GM12872 (cell line): ENCODE data around the gene XKR8.

Experiments used
- TF ChIP-seq, protein P1 (sequence below): IDR thresholded peaks from 3 replicates; pipeline ENCODE4 v1.5.1; 2011; ENCODE audit warnings: low read depth, mild to moderate bottlenecking, low read length, moderate library complexity; ENCODE audit not compliant: insufficient read depth

XKR8 gene, protein sequence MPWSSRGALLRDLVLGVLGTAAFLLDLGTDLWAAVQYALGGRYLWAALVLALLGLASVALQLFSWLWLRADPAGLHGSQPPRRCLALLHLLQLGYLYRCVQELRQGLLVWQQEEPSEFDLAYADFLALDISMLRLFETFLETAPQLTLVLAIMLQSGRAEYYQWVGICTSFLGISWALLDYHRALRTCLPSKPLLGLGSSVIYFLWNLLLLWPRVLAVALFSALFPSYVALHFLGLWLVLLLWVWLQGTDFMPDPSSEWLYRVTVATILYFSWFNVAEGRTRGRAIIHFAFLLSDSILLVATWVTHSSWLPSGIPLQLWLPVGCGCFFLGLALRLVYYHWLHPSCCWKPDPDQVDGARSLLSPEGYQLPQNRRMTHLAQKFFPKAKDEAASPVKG

DNA sequence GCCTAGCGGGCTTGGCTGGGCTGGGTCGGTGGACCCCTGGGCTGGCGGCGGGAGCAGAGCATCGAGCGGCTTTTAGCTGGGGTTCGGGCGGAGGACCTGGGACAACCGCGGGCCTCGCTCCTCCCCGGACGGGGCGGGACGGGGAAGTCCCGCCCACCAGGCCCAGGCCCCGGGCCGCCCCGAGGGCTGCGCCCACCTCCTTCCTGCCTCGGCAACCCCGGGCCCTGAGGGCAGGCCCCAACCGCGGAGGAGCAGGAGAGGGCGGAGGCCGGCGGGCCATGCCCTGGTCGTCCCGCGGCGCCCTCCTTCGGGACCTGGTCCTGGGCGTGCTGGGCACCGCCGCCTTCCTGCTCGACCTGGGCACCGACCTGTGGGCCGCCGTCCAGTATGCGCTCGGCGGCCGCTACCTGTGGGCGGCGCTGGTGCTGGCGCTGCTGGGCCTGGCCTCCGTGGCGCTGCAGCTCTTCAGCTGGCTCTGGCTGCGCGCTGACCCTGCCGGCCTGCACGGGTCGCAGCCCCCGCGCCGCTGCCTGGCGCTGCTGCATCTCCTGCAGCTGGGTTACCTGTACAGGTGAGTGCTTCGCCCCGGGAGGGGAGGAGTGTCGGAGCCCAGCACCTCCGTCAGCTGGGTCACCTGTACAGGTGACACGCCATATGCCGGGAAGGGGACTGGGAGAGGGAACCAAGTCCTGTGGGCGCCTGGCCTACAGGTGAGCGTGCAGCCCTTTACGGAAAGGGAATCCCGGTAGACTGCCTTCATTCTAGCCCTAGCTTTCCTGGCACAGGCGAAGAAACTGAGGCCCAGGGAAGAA, at the start of gene XKR8:
TSS of gene XKR8 (plus strand) at position 182 of the 812 bp plus-strand sequence. CDS start at position 279, 97 bp downstream.
- TF ChIP-seq, protein P1, sequence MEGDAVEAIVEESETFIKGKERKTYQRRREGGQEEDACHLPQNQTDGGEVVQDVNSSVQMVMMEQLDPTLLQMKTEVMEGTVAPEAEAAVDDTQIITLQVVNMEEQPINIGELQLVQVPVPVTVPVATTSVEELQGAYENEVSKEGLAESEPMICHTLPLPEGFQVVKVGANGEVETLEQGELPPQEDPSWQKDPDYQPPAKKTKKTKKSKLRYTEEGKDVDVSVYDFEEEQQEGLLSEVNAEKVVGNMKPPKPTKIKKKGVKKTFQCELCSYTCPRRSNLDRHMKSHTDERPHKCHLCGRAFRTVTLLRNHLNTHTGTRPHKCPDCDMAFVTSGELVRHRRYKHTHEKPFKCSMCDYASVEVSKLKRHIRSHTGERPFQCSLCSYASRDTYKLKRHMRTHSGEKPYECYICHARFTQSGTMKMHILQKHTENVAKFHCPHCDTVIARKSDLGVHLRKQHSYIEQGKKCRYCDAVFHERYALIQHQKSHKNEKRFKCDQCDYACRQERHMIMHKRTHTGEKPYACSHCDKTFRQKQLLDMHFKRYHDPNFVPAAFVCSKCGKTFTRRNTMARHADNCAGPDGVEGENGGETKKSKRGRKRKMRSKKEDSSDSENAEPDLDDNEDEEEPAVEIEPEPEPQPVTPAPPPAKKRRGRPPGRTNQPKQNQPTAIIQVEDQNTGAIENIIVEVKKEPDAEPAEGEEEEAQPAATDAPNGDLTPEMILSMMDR, result peak; percentile 59

DNA sequence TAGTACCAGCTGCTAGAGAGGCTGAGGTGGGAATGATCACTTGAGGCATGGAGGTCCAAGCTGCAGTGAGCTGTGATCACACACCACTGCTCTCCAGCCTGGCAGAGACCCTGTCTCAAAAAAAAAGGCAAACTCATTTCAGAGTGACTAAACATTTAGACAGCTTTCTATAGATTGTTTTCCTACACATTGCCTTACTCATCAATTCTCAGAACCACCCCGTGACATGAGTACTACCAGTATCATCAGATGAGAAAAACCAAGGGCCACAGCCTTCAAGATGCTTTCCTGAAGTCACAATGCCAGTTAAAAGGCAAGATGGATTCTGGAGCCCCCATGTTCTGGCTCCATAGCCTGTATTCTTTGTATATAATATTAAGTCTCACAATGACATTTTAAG, 47.3 kb upstream of the XKR8 start:
- TF ChIP-seq, protein P1, result no peak

DNA sequence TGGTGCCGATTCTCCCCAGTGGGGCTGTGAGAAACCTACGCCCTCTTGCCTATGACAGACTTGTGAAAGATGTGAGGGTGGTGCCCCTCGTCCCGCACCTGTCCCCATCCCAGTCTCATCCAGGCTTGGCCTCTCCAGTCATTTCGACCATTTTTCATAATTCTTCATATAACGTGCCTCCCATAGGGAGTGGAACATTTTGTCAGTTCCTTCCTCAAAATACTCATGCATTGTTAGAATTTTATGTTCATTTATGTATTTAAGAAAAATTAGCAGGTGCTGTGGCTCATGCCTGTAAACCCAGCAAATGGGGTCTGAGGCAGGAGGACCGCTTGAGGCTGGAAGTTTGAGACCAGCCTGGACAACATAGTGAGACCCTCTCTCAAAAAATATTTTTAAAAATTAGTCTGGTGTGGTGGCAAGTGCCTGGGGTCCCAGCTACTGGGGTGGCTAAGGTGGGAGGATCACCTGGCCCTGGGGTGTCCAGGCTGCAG, 44.6 kb upstream of the XKR8 start:
- TF ChIP-seq, protein P1, result no peak

DNA sequence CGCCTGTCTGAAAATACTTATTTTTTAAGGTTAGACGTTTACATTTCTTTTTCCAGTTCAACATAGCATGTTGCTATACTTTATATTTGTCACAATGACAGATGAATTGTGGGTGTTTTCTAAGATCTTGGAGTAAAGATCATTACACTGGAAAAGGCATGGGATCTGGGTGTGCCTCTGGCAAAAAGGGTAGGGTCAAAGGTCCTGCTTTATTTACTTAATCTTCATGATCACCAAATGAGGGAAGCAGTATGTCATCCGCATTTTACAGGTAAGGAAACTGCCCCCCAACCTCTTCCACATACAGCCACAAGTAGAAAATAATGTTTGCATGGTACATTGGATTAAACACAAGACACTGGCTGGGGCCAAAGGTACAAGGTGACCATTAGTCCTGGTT, 37.5 kb upstream of the XKR8 start:
- TF ChIP-seq, protein P1, result no peak

DNA sequence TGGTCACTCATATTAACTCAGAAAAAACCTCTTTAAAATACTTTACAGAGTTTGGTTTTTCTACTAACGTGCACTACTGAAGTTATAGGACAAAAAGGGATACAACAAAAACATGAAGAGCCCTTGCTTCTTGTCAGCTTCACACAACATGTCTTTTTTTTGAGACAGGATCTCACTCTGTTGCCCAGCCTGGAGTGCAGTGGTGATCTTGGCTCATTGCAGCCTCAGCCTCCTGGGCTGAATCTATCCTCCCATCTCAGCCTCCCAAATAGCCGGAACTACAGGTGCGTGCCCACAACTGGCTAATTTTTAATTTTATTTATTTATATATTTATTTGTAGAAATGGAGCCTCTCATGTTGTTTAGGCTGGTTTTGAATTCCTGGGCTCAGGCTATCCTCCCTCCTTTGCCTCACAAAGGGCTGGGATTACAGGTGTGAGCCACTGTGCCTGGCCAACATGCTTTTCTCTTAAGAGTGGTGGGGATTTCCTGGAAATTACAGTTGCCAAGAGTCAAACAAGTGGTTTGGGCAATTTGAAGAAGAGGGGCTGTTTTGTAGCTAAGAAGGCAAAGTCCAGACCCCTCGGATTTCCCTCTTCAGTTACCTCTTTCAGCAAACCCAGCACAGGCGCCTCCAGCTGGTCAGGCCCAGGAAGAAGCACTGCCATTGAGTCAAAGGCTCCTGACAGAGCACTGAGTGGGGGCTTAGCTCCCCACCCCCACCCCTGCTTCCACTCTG, 31.4 kb upstream of the XKR8 start:
- TF ChIP-seq, protein P1, result peak; percentile 39; the same call in 2 of the 3 replicates

DNA sequence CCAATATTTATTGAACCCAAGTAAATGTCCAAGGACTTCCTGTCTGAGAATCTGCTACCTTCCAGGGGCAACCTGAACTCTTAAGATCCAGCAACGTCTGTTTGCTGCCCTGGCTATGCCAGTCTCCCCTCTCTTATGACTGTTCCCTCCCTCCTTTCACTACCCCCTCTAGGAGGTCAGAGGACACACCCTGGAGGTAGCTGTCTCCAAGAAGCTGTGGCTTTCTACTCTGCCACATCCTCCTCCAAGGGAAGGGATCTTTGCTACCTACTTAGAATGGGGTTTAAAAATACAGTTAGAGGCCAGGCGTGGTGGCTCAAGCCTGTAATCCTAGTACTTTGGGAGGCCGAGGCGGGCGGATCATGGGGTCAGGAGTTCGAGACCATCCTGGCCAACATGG, 28.6 kb upstream of the XKR8 start:
- TF ChIP-seq, protein P1, result no peak

DNA sequence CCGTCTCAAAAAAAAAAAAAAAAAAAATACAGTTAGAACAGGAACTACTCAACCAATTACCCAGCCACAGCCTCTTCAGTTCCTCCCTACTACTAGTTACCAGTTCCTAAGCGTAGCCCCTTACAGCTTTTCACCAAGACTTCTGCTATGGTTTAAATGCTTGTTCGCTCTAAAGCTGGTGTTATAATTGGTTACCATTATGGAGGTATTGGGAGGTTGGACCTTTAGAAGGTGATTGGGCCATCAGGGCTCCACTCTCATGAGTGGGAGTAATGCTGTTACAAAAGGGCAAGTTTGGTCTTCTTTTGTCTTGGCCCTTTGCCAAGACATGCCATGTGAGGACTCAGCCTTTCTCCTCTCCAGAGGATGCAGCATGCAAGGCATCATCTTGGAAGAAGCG, 28.0 kb upstream of the XKR8 start:
- TF ChIP-seq, protein P1, result no peak
